22Rv1 (cell line): Measurements from ENCODE around the gene CAMTA1.

Source experiments
- CTCF ChIP-seq: fragments of 450-650 bp; IDR thresholded peaks from 2 replicates; pipeline ENCODE4 v1.5.1; 2017; ENCODE audit warnings: mild to moderate bottlenecking
- ZFX ChIP-seq: fragments of 450-650 bp; IDR thresholded peaks from 2 replicates; pipeline ENCODE4 v1.6.1; 2017; ENCODE audit warnings: antibody characterized with exemption, borderline replicate concordance

- no peak for TF ChIP-seq CTCF
- no peak for TF ChIP-seq ZFX
Measured at GRCh38 chr1:7116001-7116400, 330.7 kb downstream of the CAMTA1 start.
